HFFc6 (cell line): Measurements from ENCODE around the gene AIM2. TPM values are rescaled to one million over a fixed set of nuclear protein-coding genes. Genes with fewer than 3 reads are reported as not detected.
A peak's percentile ranks its signal among the peaks of the same experiment; 100 is the strongest.

Source experiments
- DNase-seq: peaks from one replicate; pipeline ENCODE4 v3.0.0-alpha.2; 2018
- H3K27ac Mint-ChIP-seq: 2 replicates; pipeline ENCODE4 v1.8.0; 2020; ENCODE audit warnings: mild to moderate bottlenecking, mixed read lengths
- H3K27me3 Mint-ChIP-seq: 2 replicates; pipeline ENCODE4 v1.8.0; 2021; ENCODE audit warnings: mild to moderate bottlenecking, moderate library complexity, mixed read lengths; ENCODE audit not compliant: insufficient read depth
- H3K36me3 Mint-ChIP-seq: 2 replicates; pipeline ENCODE4 v1.8.0; 2021; ENCODE audit warnings: low read depth, mixed read lengths
- H3K4me1 Mint-ChIP-seq: 2 replicates; pipeline ENCODE4 v1.8.0; 2020; ENCODE audit warnings: low read depth, mixed read lengths
- H3K4me3 Mint-ChIP-seq: 2 replicates; pipeline ENCODE4 v1.8.0; 2020; ENCODE audit warnings: mild to moderate bottlenecking, moderate library complexity, mixed read lengths
- H3K9me3 Mint-ChIP-seq: 2 replicates; pipeline ENCODE4 v1.8.0; 2020; ENCODE audit warnings: mild to moderate bottlenecking, mixed read lengths
- CTCF ChIP-seq: fragments of 200-600 bp; sonication (generic); IDR thresholded peaks from 2 replicates; pipeline ENCODE4 v1.5.0; 2021; ENCODE audit warnings: antibody characterized with exemption, mild to moderate bottlenecking
- total RNA-seq, 6 experiments: library from RNA; stranded (reverse); fragmentation: NEBNext Ultra II Directional; extraction: Animal tissue kit (Norgen Biotek cat#: 25700); gene quantifications; 2 replicates in 1 of 6; 3 replicates in 5 of 6; pipeline ENCODE4 v1.2.3, GENCODE V29; 2021

Gene AIM2
- total RNA-seq, 6 experiments from 2014 or later, result 0.13 TPM; not detected in 5

DNA sequence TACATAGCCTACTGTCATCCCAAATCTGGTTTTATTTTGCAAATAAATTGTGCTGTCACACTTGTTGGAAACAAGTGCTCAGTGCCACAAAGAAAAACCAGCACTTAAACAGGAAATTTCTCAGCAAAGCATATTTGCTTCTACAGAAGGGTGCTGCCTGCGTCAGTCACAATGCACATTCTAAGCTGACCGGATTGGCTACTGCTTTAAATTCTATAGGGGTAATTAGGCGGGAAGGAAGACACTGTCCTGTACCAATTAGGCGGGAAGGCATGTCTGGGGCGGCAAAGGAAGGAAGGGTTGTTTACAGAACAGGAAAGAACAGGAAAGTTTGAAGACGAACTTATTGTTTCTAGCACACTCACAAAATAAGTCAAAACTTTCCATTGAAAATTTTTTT lies 64.1 kb downstream of the AIM2 start:
- TF ChIP-seq CTCF, result no peak
- H3K9me3 Mint-ChIP-seq, result no peaks in the 10 kb centered on the region
- DNase-seq, result no peak
- H3K27ac Mint-ChIP-seq, result no peak overlapping the region
- peaks cover 54% of the 10 kb centered on the region for H3K36me3 Mint-ChIP-seq
- H3K27me3 Mint-ChIP-seq, result no peaks in the 10 kb centered on the region
- peaks cover 66% of the 10 kb centered on the region for H3K4me1 Mint-ChIP-seq
- H3K4me3 Mint-ChIP-seq, result peak overlapping the region; percentile 83

Other genes with a start within 250 kb of the AIM2 start
- not detected for gene MNDA, start 245.4 kb downstream of the AIM2 start, total RNA-seq
- gene PYHIN1, start 145.2 kb downstream of the AIM2 start, total RNA-seq, result not detected
- gene IFI16, start 66.9 kb downstream of the AIM2 start, total RNA-seq, result 10 to 100 TPM; 50.5 to 70.7 (median 67.3) TPM
- gene CADM3, start 94.8 kb upstream of the AIM2 start, total RNA-seq, result under 1 TPM in 4 of 6 experiments, not detected in 2; 0.06 to 0.24 (median 0.17) TPM
- not detected for gene ACKR1, start 128.1 kb upstream of the AIM2 start, total RNA-seq
- gene FCER1A, start 225.6 kb upstream of the AIM2 start, total RNA-seq, result not detected